A673 (cell line): Measurements from ENCODE around the gene PRG3. TPM values are rescaled to one million over a fixed set of nuclear protein-coding genes. Genes with fewer than 3 reads are reported as not detected.

ENCODE experiments used
- BruUV-seq: library from RNA; stranded (reverse); fragments of 400-500 nt; replicated peaks from 2 replicates; lab custom pipeline; 2021; lab: Mats Ljungman, UMichigan
- CTCF ChIA-PET: fragments of 300-600 bp; sonication (Branson Sonifier 250); formaldehyde crosslinking; loops from one replicate; lab custom pipeline; 2022; ENCODE audit warnings: antibody characterized with exemption; lab: Charles Lee
- POLR2A ChIA-PET: fragments of 300-600 bp; sonication (Branson Sonifier 250); formaldehyde crosslinking; loops from one replicate; lab custom pipeline; 2022; ENCODE audit warnings: antibody characterized with exemption; ENCODE audit not compliant: low non-redundant PET; lab: Charles Lee
- DNase-seq: peaks from one replicate; pipeline ENCODE4 v3.0.0-alpha.2; 2015; ENCODE audit warnings: low spot score
- H3K27ac ChIP-seq: fragments of 200-600 bp; sonication (generic); 2 replicates; pipeline ENCODE4 v1.5.1; 2016; ENCODE audit warnings: mixed run types, low read depth, mild to moderate bottlenecking, mixed read lengths, antibody characterized with exemption, low read length; ENCODE audit not compliant: poor library complexity, severe bottlenecking
- H3K27me3 ChIP-seq: fragments of 200-600 bp; sonication (generic); replicated peaks from 2 replicates; pipeline ENCODE4 v1.6.1; 2017; ENCODE audit warnings: mixed run types, low read depth, mild to moderate bottlenecking, mixed read lengths, antibody characterized with exemption, low read length; ENCODE audit not compliant: insufficient read depth, poor library complexity
- H3K36me3 ChIP-seq: fragments of 200-600 bp; sonication (generic); 2 replicates; pipeline ENCODE4 v1.6.1; 2016; ENCODE audit warnings: mixed run types, mild to moderate bottlenecking, mixed read lengths, antibody characterized with exemption, low read length; ENCODE audit not compliant: insufficient read depth, poor library complexity, severe bottlenecking
- H3K4me1 ChIP-seq: fragments of 200-600 bp; sonication (generic); 2 replicates; pipeline ENCODE4 v1.6.1; 2017; ENCODE audit warnings: mixed run types, mild to moderate bottlenecking, mixed read lengths, antibody characterized with exemption, low read length; ENCODE audit not compliant: insufficient read depth, poor library complexity, severe bottlenecking
- H3K4me3 ChIP-seq: fragments of 200-600 bp; sonication (generic); 2 replicates; pipeline ENCODE4 v1.5.1; 2016; ENCODE audit warnings: low read depth, mixed run types, mild to moderate bottlenecking, mixed read lengths, low read length; ENCODE audit not compliant: poor library complexity, severe bottlenecking
- H3K9me3 ChIP-seq: fragments of 200-600 bp; sonication (generic); 2 replicates; pipeline ENCODE4 v1.6.1; 2016; ENCODE audit warnings: mixed run types, low read depth, mild to moderate bottlenecking, mixed read lengths, antibody characterized with exemption, low read length; ENCODE audit not compliant: poor library complexity, severe bottlenecking
- CTCF ChIP-seq: fragments of 300-800, 200-600 bp; sonication (generic); conservative IDR thresholded peaks from 2 replicates; pipeline ENCODE4 v1.5.1; 2017; ENCODE audit warnings: low read depth, mild to moderate bottlenecking, antibody characterized with exemption, low read length, moderate library complexity, mixed read lengths
- EZH2 ChIP-seq: fragments of 200-600 bp; sonication (generic); IDR thresholded peaks from 2 replicates; pipeline ENCODE4 v1.6.1; 2017; ENCODE audit warnings: borderline replicate concordance, low read depth, mild to moderate bottlenecking, mixed read lengths, antibody characterized with exemption, low read length; ENCODE audit not compliant: poor library complexity, severe bottlenecking
- intact Hi-C: fragments of 100-400 bp; cut with micrococcal nuclease; formaldehyde crosslinking; loops from one replicate; pipeline ENCODE4 v1.10.0; 2022; ENCODE audit not compliant: unreplicated experiment
- total RNA-seq: library from RNA; stranded (reverse); gene quantifications from 2 replicates; pipeline ENCODE4 v1.2.3, GENCODE V29; 2021

The PRG3 gene
- total RNA-seq, 1 experiment from 2014 or later = not detected

GRCh38 chr11:57345555-57346211 lies 35.3 kb downstream of the PRG3 start:
- no peaks in the 10 kb centered on the region for H3K4me1 ChIP-seq
- CTCF ChIA-PET = interaction anchor here (0.5 to 1.8 kb wide), 20 partner anchors 10 to 716 kb away, joined by 3 to 21 read pairs (median 4); partner anchors contain the start of genes RTN4RL2 and SSRP1
- no peaks in the 10 kb centered on the region for H3K36me3 ChIP-seq
- no TSS peak for BruUV-seq
- POLR2A ChIA-PET = interaction anchor here (0.5 kb wide), 1 partner anchor 20 kb away, joined by 4 read pairs; no protein-coding TSS in a partner anchor
- intact Hi-C loops = loop anchor here (1.0 to 5.0 kb wide), 5 partner anchors 137 to 1167 kb away; no protein-coding TSS in a partner anchor
- DNase-seq = peak; percentile 82
- H3K4me3 ChIP-seq = no peak overlapping the region
- H3K27me3 ChIP-seq = no peaks in the 10 kb centered on the region
- no peak overlapping the region for H3K27ac ChIP-seq
- peak; percentile 84 for TF ChIP-seq CTCF
- TF ChIP-seq EZH2 = no peak
- no peaks in the 10 kb centered on the region for H3K9me3 ChIP-seq

- no peak for TF ChIP-seq CTCF
- TF ChIP-seq EZH2 = no peak
- DNase-seq = no peak
- Histone ChIP-seq H3K4me3 (no peak overlapping the region), H3K4me1 (no peaks in the 10 kb centered on the region), H3K36me3 (no peaks in the 10 kb centered on the region), H3K27me3 (no peaks in the 10 kb centered on the region), H3K9me3 (no peaks in the 10 kb centered on the region), H3K27ac (no peak overlapping the region)
- ChIA-PET CTCF (no interaction called here), POLR2A (no interaction called here)
- no TSS peak for BruUV-seq
- intact Hi-C loops = loop anchor here (1.0 to 5.0 kb wide), 4 partner anchors 296 to 1168 kb away; no protein-coding TSS in a partner anchor
These were observed 36.1 kb downstream of the PRG3 start for GRCh38 chr11:57344826-57345225.

GRCh38 chr11:57343825-57344224 lies 37.1 kb downstream of the PRG3 start:
- no peaks in the 10 kb centered on the region for H3K9me3 ChIP-seq
- ChIA-PET POLR2A (no interaction called here), CTCF (interaction anchor here (1.0 kb wide), 1 partner anchor 113 kb away, joined by 3 read pairs; no protein-coding TSS in a partner anchor)
- no peak overlapping the region for H3K4me3 ChIP-seq
- no peaks in the 10 kb centered on the region for H3K4me1 ChIP-seq
- no peaks in the 10 kb centered on the region for H3K27me3 ChIP-seq
- no peak for DNase-seq
- intact Hi-C loops = loop anchor here (2.0 to 5.0 kb wide), 2 partner anchors 502 to 1169 kb away; no protein-coding TSS in a partner anchor
- BruUV-seq = no TSS peak
- H3K36me3 ChIP-seq = no peaks in the 10 kb centered on the region
- TF ChIP-seq EZH2 = no peak
- TF ChIP-seq CTCF = no peak
- no peak overlapping the region for H3K27ac ChIP-seq
